Measurements from ENCODE around the gene B4GALT5. TPM values are rescaled to one million over a fixed set of nuclear protein-coding genes. Genes with fewer than 3 reads are reported as not detected.

B4GALT5 gene
- total and polyA plus RNA-seq, 2 donors from 2014 or later = 21.4 to 73.3 TPM

- H3K9ac ChIP-seq (ENCODE audit: low read length in 3 of 3) = peak overlapping the region in 2 of 3 donors; percentile 25 to 87
- peak overlapping the region in 2 of 3 donors; percentile 69 to 73 for H3K4me3 ChIP-seq (ENCODE audit: low read length in 3 of 3)
- no peak for TF ChIP-seq CTCF (IDR thresholded peaks at IDR 0.05; ENCODE audit: borderline replicate concordance, extremely low read depth, insufficient read depth)
- FAIRE-seq = no peak
- peak overlapping the region; percentile 87 to 88 for H3K27ac ChIP-seq (ENCODE audit: low read depth in 2 of 2, low read length in 2 of 2)
- no peaks in the 10 kb centered on the region for H3K36me3 ChIP-seq (ENCODE audit: control insufficient read depth in 2 of 3, insufficient read depth in 3 of 3, low read length in 3 of 3)
- no peaks in the 10 kb centered on the region for H3K9me3 ChIP-seq (ENCODE audit: control insufficient read depth in 2 of 3, insufficient read depth in 1 of 3, low read length in 3 of 3)
- peaks cover 4 to 17% (median 14%) of the 10 kb centered on the region in 3 donors for H3K4me1 ChIP-seq (ENCODE audit: control insufficient read depth in 2 of 3, insufficient read depth in 2 of 3, low read depth in 1 of 3, low read length in 3 of 3)
- H3K27me3 ChIP-seq (ENCODE audit: control insufficient read depth, insufficient read depth, low read length) = no peaks in the 10 kb centered on the region
- intact Hi-C loops (cut with DNase I) = no loop called here
- no peak for DNase-seq
Observed at GRCh38 chr20:49711667-49711987, 2.1 kb downstream of the B4GALT5 start.

DNA sequence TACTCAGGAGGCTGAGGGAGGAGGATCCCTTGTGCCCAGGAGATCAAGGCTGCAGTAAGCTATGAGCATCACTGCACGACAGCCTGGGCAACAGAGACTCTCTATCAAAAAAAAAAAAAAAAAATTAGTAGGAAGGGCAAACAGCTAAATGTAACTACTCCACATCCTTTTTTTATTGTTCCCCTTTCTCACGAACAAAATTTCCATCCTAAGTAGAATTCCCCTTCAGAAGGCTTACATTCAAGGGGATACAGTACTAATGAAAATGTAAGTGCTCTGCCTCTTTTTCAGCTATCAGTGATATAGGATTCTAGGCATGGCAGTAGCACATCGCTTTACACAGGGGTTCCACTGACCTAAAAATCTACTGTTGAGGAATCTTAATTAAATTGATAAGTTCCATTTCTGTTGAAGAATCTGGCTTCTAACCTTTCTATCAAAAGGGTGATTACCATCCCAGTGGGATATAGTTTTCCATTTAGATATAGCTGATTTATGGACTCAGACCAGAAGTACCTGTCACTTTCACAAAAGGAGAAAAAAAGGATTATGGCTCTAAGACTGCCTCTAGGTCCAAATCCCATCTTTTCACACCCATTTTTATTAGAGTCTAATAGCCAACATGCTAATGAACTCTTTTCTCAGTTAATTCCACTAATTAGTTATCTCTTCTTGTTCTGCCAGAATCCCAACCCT is 2.6 kb downstream of the B4GALT5 start:
- no peak for FAIRE-seq
- Histone ChIP-seq H3K4me3 (ENCODE audit: low read length in 3 of 3) (peak overlapping the region in 2 of 3 donors; percentile 69 to 73), H3K27ac (ENCODE audit: low read depth in 2 of 2, low read length in 2 of 2) (peak overlapping the region in 1 of 2 donors; percentile 88)

DNA sequence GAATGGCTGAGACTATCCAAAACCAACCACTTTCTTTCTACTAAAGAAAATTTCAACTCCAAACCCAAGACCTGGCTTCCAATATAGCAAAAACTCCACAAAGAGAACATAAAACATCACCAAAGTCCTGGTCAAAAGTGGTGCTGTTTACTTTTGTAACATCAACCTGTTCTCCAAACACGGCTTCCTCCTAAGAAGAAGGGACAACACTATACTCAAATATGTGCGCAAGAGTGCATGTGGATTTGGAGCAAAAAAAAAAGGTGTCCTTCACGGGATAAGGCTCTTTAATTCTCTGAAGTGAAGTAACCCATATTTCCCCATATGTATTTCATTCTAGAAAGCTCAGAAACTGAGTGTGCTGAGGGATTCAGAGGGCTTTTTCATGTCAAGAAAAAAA is 6.6 kb downstream of the B4GALT5 start:
- no peak for TF ChIP-seq CTCF (IDR thresholded peaks at IDR 0.05; ENCODE audit: borderline replicate concordance, extremely low read depth, insufficient read depth)
- intact Hi-C loops (cut with DNase I) = no loop called here
- FAIRE-seq = no peak
- Histone ChIP-seq H3K36me3 (ENCODE audit: control insufficient read depth in 2 of 3, insufficient read depth in 3 of 3, low read length in 3 of 3) (no peaks in the 10 kb centered on the region), H3K27me3 (ENCODE audit: control insufficient read depth, insufficient read depth, low read length) (no peaks in the 10 kb centered on the region), H3K27ac (ENCODE audit: low read depth in 2 of 2, low read length in 2 of 2) (peak overlapping the region; percentile 5 to 78), H3K4me3 (ENCODE audit: low read length in 3 of 3) (no peak overlapping the region), H3K4me1 (ENCODE audit: control insufficient read depth in 2 of 3, insufficient read depth in 2 of 3, low read depth in 1 of 3, low read length in 3 of 3) (peaks cover 4 to 23% (median 18%) of the 10 kb centered on the region in 3 donors), H3K9me3 (ENCODE audit: control insufficient read depth in 2 of 3, insufficient read depth in 1 of 3, low read length in 3 of 3) (no peaks in the 10 kb centered on the region), H3K9ac (ENCODE audit: low read length in 3 of 3) (no peak overlapping the region)
- no peak for DNase-seq

More for the DNA sequence above, 2.6 kb downstream of the B4GALT5 start:
- no peak for TF ChIP-seq CTCF (IDR thresholded peaks at IDR 0.05; ENCODE audit: borderline replicate concordance, extremely low read depth, insufficient read depth)
- DNase-seq = no peak
- intact Hi-C loops (cut with DNase I) = no loop called here
- Histone ChIP-seq H3K9ac (ENCODE audit: low read length in 3 of 3) (peak overlapping the region in 2 of 3 donors; percentile 25 to 87), H3K4me1 (ENCODE audit: control insufficient read depth in 2 of 3, insufficient read depth in 2 of 3, low read depth in 1 of 3, low read length in 3 of 3) (peaks cover 5 to 22% (median 17%) of the 10 kb centered on the region in 3 donors), H3K36me3 (ENCODE audit: control insufficient read depth in 2 of 3, insufficient read depth in 3 of 3, low read length in 3 of 3) (no peaks in the 10 kb centered on the region), H3K27me3 (ENCODE audit: control insufficient read depth, insufficient read depth, low read length) (no peaks in the 10 kb centered on the region), H3K9me3 (ENCODE audit: control insufficient read depth in 2 of 3, insufficient read depth in 1 of 3, low read length in 3 of 3) (no peaks in the 10 kb centered on the region)
